Stimulated activated CD4-positive, alpha-beta T cell treated with anti-CD3 and anti-CD28 coated beads, Interleukin-2, amount 100 ng/mL, for 24 hours (primary cell): ENCODE data around the gene COL6A6.

Experiments
- DNase-seq, 2 donors: peaks; one replicate each; pipeline ENCODE4 v3.0.0-alpha.2; 2020

COL6A6 gene, protein sequence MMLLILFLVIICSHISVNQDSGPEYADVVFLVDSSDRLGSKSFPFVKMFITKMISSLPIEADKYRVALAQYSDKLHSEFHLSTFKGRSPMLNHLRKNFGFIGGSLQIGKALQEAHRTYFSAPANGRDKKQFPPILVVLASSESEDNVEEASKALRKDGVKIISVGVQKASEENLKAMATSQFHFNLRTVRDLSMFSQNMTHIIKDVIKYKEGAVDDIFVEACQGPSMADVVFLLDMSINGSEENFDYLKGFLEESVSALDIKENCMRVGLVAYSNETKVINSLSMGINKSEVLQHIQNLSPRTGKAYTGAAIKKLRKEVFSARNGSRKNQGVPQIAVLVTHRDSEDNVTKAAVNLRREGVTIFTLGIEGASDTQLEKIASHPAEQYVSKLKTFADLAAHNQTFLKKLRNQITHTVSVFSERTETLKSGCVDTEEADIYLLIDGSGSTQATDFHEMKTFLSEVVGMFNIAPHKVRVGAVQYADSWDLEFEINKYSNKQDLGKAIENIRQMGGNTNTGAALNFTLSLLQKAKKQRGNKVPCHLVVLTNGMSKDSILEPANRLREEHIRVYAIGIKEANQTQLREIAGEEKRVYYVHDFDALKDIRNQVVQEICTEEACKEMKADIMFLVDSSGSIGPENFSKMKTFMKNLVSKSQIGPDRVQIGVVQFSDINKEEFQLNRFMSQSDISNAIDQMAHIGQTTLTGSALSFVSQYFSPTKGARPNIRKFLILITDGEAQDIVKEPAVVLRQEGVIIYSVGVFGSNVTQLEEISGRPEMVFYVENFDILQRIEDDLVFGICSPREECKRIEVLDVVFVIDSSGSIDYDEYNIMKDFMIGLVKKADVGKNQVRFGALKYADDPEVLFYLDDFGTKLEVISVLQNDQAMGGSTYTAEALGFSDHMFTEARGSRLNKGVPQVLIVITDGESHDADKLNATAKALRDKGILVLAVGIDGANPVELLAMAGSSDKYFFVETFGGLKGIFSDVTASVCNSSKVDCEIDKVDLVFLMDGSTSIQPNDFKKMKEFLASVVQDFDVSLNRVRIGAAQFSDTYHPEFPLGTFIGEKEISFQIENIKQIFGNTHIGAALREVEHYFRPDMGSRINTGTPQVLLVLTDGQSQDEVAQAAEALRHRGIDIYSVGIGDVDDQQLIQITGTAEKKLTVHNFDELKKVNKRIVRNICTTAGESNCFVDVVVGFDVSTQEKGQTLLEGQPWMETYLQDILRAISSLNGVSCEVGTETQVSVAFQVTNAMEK (N-terminal part only)

DNA sequence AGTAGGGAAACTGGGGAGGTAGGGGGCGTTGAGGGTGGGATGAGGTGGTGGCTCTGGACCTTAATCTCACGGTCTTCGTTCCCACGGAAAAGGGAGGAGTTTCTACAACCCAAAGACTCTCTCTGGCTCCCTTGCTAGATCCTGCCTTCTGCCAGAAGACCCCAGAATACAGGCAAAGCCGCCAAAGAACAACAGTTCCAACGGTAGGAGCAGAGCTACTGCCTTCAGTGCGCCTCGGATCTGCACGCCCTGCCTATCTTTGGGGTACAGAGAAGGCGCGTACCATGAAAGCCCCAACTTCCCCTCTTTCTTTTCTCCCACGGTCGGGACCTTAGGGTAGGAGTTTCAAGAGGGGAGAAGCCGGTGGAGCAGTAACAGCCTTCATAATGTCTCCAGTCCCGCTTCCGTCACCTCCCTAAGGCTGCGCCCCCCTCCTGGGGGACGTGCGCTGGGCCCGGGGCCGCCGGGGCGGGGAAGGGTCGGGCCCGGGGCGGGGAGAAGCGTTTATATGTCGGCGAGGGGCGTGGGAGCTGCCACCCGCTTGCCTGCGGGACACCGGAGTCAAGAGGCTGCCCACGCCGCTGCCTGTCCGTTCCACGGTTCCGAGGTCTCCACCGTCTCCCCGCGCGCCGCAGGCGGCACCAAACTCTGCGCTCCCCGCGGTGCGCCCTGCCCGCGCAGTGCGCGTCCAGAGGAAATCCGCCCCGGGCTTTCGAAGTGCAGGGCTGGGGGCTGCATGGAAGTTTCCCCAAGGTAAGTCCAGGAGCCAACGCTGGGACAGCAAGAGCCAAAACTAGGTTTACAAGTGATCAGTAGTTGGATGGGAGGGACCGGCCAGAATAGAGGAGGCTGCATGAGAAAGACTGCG, at the start of gene COL6A6:
Gene COL6A6, plus strand, starts transcription at position 533 of the 868 bp plus-strand sequence. CDS start 43,188 bp downstream, outside the sequence.
- DNase-seq, result no peak

DNA sequence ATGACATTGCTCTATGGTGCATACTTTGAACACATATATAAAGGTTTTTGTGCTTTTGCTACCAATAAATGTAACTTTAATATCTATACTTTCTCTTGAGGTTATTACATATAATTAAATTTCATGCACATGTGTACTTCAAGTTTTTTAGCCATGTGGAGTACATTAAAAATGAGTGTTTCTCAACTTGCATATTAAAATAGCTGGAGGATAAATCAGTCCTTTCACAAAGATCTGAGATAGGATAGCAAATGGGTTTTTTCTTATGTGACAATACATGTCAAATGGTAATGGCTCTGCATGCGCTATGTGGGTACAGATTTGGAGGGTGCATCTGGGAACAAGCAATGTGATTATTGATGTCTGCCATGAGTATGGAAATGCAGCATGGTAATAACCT, 48.7 kb upstream of the COL6A6 start:
- DNase-seq, result no peak

DNA sequence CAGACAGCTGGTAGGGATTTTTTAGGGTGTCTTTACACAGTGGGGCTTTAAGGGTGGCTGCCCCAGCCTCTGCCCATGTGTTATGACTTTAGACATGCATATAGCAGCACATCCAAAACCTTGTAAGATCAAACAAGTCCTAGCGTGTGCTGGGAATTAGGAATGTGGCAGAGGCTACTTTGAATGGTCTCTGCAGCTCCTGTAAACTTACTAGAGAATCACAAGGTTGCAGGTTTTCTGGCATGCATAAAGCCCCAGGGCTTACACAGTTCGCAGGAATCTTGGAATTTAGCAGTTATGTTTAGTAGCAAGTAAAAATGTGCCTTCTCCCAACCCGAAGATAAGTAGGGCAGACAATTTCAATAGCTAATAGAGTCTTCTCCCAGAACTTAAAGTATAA, 46.9 kb upstream of the COL6A6 start:
- DNase-seq, result no peak

DNA sequence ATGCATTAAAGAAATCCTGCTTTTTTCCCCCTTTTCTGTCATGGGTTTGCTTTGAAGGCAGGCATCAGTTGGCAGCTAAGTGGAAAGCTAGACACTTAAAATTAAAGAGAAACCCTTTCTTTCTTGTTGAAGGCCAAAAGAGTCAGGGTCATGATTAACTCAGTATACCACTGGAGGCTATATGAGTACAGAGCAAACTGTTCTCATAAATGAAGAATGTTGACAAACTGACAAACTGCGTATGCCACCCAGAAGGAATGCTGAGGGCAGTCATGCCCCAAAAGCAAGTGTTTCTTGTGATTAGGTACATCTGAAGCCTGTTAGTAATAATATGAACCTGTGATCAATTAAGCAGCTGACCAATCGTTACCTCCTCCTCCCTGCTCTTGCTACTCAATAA, 43.6 kb upstream of the COL6A6 start:
- no peak for DNase-seq

DNA sequence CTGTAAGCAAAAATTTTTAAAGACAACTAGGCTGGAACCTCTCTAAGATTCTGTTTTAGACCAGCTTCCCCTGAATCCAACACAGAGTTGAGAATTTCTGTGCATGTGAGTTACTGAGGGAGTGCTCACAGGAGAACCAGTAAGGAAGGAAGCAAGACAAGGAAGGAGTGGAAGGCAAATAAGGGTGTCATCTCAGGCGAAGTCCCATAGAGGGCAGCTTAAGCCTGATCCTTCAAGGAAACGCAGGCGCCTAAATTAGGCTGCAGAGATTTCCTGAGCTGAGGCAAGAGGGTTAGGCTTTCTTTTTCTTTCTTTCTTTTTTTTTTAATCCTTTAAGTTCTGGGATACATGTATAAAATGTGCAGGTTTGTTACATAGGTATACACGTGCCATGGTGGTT, 36.2 kb upstream of the COL6A6 start:
- DNase-seq, result no peak

DNA sequence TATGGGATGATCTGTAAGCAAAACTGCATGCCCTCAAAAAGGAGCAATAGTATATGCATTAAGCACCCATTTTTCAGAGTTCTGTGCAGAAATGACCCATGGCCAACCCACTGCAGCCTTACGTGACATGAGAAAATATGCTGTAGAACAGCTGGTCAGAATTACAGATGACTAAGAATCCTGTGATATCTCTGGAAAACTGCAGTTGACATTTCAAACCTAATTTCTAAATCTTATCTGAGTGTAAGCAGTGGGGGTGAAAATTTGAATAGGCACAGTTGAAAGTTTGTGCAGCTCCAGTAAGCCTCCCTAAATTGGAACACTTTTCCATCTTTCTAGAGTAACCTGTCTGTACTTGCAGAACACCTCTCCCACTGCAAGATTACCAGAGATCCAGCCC, 28.7 kb upstream of the COL6A6 start:
- DNase-seq, result no peak

DNA sequence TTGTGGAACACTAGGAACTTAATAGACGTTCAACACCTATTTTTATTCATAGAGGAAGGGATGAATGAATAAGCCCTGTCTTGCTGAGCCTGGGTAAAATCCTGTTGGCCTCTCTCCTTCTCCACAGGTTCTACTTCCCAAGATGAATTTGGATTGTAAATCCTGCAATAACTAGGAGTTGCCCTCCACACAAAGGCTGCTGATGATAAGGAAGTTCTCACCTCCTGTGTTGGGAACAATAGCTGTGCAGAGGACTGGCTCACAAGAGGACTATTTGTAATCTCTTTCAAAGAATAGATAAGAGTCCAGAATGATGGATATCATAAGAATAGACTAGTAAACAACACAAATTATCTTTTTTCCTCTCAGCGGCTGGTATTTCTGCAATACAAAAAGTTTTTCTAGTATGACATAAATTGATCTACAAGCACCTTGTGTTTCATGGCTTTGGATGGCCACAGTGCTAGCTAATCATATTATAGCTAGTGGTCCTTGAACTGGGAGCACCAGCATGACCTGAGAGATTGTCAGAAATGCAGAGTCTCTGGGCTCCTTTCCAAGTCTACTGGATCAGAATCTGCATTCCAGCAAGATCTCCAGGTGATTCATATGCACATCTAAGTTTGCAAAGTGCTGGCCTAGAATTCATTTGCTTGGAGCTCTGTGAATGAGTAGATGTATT, 28.1 kb upstream of the COL6A6 start:
- DNase-seq, result no peak

DNA sequence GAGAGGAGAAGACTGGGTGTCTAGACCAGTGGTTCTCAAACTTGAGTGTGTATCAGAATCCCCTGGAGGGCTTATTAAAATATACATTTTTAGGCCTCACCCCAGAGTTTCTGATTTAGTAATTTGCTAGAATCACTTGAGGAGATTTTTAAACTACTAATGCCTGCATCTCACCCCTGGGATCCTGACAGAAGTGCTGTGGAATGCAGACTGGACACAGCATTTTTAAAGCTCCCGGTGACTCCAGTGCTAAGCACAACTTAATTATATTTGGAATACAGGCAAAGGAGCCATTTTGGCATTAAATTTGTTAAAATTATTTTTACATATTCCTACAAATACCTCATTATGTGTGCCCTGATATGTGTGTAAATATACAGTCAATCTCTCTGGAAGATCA, 26.7 kb upstream of the COL6A6 start:
- DNase-seq, result no peak

DNA sequence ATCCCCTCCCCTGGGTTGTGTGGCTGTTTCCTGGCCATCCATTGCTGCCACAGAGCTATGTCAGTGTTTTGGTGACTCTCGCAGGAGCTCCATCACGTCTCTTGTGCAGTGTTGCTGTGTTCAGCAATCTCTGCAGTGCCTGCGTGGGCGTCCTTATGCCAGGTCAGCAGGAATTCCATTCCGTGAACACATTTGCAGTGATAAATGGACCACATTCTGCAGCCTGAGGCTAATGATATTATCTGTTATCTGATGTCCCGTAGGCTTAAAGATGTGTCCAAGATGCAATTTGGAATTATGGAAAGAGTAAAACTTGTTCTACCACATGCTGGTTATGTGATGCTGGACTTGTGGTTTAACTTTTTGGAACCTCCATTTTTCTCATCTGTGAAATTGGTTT, 25.5 kb upstream of the COL6A6 start:
- DNase-seq, result no peak

DNA sequence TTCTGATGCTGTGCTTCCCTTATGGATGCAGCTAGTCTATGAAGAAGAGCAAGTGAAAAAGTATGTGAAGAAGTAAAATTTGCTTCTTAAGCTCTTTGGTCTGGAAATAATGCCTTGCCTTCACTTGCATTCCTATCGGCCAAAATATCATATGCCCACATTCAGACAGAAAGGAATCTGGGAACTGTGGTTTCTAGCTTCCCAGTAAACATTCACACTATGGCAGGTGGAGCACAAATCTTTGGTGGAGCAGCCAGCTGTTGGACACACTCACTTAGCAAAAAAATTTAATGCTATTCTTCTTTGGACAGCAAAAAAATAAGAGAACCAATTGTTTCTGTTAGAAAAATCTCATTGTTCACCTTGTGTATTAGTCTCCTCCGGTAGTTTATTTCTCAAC, 12.3 kb upstream of the COL6A6 start:
- DNase-seq, result no peak

DNA sequence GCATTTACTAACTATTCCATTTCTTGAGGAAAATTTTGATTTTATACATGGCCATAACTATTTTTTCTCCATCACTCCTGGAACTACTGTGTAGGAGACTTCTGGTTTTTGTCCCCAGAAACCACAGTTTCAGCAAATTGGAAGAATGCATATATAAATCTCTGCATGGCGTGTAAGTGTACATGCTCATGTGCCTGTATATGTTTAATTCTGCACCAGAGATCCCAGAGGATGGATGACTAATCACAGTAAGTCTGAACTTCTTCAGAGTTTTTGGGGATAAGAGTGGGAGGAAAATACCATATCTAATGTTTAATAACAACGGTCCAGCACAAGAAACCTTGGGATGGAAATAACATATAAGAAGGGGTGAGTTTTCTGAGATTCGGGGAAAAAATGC, 10.9 kb upstream of the COL6A6 start:
- DNase-seq, result no peak

DNA sequence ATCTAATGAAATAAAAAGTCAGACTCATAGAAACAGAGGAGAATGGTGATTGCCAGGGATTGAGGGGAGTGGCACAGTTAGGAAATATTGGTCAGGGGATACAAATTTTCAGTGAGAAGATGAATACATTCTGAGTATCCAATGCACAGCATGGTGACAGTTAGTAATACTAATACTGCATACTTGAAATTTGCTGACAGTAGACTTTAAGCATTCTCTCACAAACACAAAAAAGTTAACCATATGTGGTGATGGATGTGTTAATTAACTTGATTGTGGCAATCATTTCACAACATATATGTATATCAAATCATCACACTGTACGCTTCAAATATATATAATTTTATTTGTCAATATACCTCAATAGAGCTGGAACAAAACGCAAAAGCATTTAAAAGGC, 9.2 kb upstream of the COL6A6 start:
- no peak for DNase-seq

DNA sequence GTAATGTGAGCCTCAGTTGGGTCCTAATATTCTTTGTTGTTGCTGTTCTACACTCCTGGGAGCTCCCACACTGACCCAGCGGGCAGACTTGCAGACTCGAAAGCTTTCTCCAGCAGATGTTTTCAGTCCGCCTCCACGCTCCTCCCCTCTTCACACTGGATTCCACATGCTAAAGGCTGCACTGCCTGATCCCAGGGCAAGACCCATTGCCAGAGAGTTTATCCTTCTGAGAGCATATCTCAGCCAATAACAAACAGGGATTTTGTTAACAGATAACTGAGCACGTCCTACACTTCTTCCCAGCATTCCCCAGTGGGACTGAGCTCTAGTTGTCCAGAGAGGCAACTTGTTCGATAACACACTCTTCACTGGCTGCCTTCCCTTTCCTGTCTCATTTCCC, 8.0 kb upstream of the COL6A6 start:
- no peak for DNase-seq

DNA sequence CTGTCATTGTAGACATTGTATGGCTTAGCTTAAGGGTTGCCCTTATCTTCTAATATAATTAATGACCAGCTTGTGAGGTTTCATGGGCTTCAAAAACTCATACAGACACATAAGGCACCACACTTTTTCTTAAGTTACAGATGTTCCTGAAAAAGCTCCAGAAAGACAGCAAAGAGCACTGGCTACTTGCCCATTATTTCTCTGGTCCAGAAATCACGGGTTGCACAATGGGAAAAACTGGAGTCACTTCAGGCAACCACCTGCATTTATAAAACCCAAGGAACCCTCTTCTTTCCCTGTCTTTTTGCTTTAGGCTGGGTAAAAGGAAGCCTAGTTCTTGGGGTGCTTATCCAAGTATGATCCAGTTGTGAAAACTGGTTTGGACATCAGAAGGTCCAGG, 2.3 kb upstream of the COL6A6 start:
- no peak for DNase-seq

DNA sequence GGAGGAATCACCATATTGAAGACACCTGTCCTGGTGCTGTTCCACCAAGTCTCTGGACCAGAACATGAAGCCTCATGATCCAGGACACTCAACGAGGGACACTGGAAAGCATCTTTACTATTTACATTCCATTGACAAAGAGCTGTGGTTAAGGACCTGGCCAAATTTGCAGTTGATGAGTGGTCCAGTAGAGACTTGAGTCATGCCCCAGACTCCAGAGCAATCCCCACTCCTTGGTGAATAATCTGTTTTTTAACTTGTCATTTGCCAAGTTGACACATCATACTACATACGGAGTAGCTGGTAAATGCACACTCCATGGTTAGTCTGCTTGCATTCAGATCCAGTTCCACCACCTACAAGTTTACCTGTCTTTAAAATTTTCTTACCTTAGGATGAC, 1.2 kb upstream of the COL6A6 start:
- DNase-seq, result no peak

DNA sequence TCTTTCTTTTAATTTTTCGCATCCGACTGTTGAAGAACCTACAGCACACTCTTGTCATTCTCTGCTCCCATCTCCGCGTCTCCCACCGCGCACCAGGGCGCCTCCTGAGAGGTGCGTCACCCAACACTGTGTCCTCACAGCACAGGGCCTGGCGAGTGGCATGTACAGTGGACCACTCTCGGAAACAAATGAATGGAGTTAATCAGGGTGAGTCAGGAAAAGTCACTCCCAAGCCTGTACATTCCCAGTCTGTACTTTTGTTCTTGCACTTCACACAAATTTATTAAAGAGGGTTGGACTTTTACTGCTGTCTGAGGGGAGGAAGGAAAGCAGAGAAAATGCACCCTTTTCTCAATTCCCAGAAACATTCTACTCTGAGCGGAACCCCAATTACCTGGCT, 625 bp downstream of the COL6A6 start:
- DNase-seq, result no peak

DNA sequence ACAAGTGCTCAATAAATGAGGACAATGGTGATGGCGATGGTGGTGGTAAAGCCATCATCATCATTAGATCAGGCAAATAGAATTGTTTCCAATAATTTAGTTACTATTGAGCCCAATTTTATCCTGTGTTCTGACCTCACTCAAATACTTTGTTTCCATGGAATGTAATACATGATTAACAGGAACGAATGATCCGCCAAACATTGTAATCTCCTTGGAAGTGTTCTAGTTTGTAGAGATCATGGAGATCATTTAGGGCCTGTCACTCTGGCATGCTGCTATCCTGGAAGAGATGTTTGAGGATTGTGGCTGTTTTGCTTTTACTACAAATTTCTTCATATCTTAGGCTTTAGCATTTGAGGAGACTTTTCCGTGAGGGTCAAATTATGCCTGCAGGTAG, 2.8 kb downstream of the COL6A6 start:
- no peak for DNase-seq

DNA sequence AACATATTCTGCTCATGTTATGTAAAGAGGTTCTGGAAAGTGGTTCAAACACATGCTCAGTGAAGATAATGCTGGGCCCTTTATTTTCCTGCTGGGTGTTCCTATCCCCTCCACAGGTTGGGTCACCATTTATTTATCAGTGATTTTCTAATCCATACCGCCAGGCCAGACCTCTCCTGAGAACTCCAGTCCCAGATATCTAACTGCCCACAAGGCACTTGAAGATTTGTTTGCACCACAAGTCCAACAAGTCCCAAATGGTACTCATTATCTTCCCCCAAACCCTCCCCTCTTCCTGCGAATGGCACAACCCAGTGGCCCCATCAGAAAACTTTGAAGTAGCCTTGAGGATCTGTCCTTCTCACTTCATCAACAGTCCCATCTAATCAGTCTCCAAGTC, 5.4 kb downstream of the COL6A6 start:
- no peak for DNase-seq

DNA sequence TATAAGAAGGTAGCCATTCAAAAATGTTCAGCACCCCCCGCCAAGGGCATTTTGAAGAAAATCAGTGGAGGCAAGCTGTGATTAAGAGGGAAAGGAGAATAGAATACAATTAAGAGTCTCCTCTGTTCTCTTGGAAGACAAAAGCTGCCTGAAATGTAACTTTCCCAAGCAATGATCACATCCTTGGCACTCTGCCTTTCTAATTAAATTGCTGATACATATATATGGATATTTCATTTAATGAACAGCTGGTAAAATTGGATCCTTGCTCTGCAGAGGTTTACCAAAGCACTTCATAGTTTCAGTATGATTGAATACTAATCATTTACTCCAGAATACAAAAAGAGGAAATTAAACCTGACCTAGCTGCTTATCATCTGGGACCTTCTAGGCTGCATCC, 10.4 kb downstream of the COL6A6 start:
- DNase-seq, result no peak

DNA sequence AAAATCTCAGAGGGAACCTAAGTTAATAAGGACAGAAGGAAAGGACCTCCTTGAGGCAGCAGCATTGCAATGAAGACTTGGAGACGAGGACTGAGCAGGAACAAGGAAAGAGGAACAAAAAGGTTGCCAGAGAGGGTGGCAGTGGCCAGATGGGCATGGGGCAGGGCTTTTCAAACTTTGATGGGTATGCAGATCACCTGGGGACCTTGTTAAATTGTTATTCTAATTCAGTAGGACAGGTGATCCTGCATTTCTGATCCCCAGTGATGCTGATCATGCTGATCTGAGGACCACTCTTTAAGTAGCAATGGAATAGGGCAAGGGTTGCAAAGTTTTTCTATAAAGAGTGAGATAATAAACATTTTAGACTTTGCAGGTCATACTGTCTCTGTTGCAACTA, 11.1 kb downstream of the COL6A6 start:
- DNase-seq, result no peak

DNA sequence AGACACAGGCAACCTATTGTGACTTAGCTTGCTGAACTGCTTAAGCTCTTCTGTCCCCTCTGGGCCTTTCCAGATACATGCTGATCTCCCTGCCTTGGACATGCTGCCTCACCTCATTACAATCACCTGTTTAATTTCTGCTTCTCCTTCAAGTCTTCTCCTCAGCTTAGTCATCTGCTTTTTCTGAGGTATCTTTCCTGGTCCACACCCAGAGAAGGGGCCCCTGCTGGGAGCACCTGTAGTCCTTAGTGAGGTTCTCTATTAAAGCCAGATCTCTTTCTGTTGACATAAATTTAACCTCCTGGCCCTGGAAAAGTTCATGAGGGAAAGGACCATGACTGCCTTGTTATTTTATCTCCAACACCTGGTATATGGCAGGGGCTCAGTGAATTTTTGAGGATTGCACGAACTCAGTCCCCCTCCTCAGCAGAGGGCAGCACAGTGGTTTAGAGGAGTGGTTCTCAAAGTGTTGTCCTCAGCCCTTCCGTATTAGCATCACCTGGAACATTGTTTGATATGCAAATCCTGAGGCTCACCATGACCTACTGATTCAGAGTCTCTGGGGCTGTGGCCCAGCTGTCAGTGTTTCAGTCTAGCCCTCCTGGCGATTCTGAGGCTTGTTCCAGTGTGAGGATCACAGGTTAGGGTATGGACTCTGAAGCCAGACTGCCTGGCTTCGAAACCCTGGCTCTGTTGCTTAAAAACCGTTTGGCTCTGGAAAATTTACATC, 12.7 kb downstream of the COL6A6 start:
- DNase-seq, result no peak
